Measurements from ENCODE around the gene CARMIL1. TPM values are rescaled to one million over a fixed set of nuclear protein-coding genes. Genes with fewer than 3 reads are reported as not detected.

CARMIL1 gene
- total RNA-seq, 1 donor from 2014 or later, result 37.6 TPM

GRCh38 chr6:25612666-25613065 is 333.5 kb downstream of the CARMIL1 start:
- TF ChIP-seq CTCF (IDR thresholded peaks at IDR 0.05), result no peak
- intact Hi-C loops (cut with DNase I), result no loop called here
- H3K9me3 ChIP-seq, result no peaks in the 10 kb centered on the region
- H3K4me1 ChIP-seq, result no peaks in the 10 kb centered on the region
- H3K27ac ChIP-seq, result no peak overlapping the region
- ATAC-seq (no peak), DNase-seq (no peak)
- peaks cover 35% of the 10 kb centered on the region for H3K36me3 ChIP-seq
- no peak overlapping the region for H3K4me3 ChIP-seq
- H3K27me3 ChIP-seq, result no peaks in the 10 kb centered on the region

GRCh38 chr6:25613415-25613814 is 334.2 kb downstream of the CARMIL1 start:
- ATAC-seq, result no peak

GRCh38 chr6:25614052-25614451 is 334.9 kb downstream of the CARMIL1 start:
- intact Hi-C loops (cut with DNase I), result no loop called here
- Histone ChIP-seq H3K9me3 (no peaks in the 10 kb centered on the region), H3K4me3 (no peak overlapping the region), H3K27me3 (no peaks in the 10 kb centered on the region), H3K27ac (no peak overlapping the region), H3K36me3 (peaks cover 24% of the 10 kb centered on the region), H3K4me1 (no peaks in the 10 kb centered on the region)
- TF ChIP-seq CTCF (IDR thresholded peaks at IDR 0.05), result no peak
- DNase-seq (no peak), ATAC-seq (no peak)

More at GRCh38 chr6:25613415-25613814, 334.2 kb downstream of the CARMIL1 start:
- Histone ChIP-seq H3K4me1 (no peaks in the 10 kb centered on the region), H3K36me3 (peaks cover 30% of the 10 kb centered on the region), H3K4me3 (no peak overlapping the region), H3K27ac (no peak overlapping the region), H3K9me3 (no peaks in the 10 kb centered on the region), H3K27me3 (no peaks in the 10 kb centered on the region)
- DNase-seq, result no peak
- intact Hi-C loops (cut with DNase I), result no loop called here
- TF ChIP-seq CTCF (IDR thresholded peaks at IDR 0.05), result no peak

GRCh38 chr6:25615471-25615870 is 336.3 kb downstream of the CARMIL1 start:
- TF ChIP-seq CTCF (IDR thresholded peaks at IDR 0.05), result no peak
- Histone ChIP-seq H3K36me3 (peaks cover 26% of the 10 kb centered on the region), H3K4me1 (no peaks in the 10 kb centered on the region), H3K9me3 (no peaks in the 10 kb centered on the region), H3K27me3 (no peaks in the 10 kb centered on the region), H3K4me3 (no peak overlapping the region), H3K27ac (no peak overlapping the region)
- intact Hi-C loops (cut with DNase I), result no loop called here
- ATAC-seq (no peak), DNase-seq (no peak)

- TF ChIP-seq CTCF (IDR thresholded peaks at IDR 0.05), result no peak
- H3K9me3 ChIP-seq, result no peaks in the 10 kb centered on the region
- no peak overlapping the region for H3K27ac ChIP-seq
- no peaks in the 10 kb centered on the region for H3K27me3 ChIP-seq
- H3K4me3 ChIP-seq, result no peak overlapping the region
- H3K4me1 ChIP-seq, result no peaks in the 10 kb centered on the region
- DNase-seq (no peak), ATAC-seq (no peak)
- H3K36me3 ChIP-seq, result peaks cover 15% of the 10 kb centered on the region
- intact Hi-C loops (cut with DNase I), result no loop called here
These were observed 338.8 kb downstream of the CARMIL1 start for GRCh38 chr6:25617997-25618396.

GRCh38 chr6:25619217-25619616 is 340.0 kb downstream of the CARMIL1 start:
- H3K36me3 ChIP-seq, result peaks cover 15% of the 10 kb centered on the region
- no peaks in the 10 kb centered on the region for H3K9me3 ChIP-seq
- ATAC-seq, result peak; percentile 23
- intact Hi-C loops (cut with DNase I), result no loop called here
- no peaks in the 10 kb centered on the region for H3K4me1 ChIP-seq
- TF ChIP-seq CTCF (IDR thresholded peaks at IDR 0.05), result no peak
- H3K4me3 ChIP-seq, result no peak overlapping the region
- no peaks in the 10 kb centered on the region for H3K27me3 ChIP-seq
- no peak for DNase-seq
- no peak overlapping the region for H3K27ac ChIP-seq

Measured in upper lobe of right lung (tissue), 1 donor.